ENCODE data around the gene TWIST2. TPM values are rescaled to one million over a fixed set of nuclear protein-coding genes. Genes with fewer than 3 reads are reported as not detected.

The TWIST2 gene
- total RNA-seq, 1 donor from 2014 or later, result 0.46 TPM

GRCh38 chr2:238921259-238921658, 73.4 kb downstream of the TWIST2 start:
- TF ChIP-seq, protein P1, sequence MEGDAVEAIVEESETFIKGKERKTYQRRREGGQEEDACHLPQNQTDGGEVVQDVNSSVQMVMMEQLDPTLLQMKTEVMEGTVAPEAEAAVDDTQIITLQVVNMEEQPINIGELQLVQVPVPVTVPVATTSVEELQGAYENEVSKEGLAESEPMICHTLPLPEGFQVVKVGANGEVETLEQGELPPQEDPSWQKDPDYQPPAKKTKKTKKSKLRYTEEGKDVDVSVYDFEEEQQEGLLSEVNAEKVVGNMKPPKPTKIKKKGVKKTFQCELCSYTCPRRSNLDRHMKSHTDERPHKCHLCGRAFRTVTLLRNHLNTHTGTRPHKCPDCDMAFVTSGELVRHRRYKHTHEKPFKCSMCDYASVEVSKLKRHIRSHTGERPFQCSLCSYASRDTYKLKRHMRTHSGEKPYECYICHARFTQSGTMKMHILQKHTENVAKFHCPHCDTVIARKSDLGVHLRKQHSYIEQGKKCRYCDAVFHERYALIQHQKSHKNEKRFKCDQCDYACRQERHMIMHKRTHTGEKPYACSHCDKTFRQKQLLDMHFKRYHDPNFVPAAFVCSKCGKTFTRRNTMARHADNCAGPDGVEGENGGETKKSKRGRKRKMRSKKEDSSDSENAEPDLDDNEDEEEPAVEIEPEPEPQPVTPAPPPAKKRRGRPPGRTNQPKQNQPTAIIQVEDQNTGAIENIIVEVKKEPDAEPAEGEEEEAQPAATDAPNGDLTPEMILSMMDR (conservative IDR thresholded peaks at IDR 0.05; ENCODE audit: low read depth, low read length), result no peak
- no peak for DNase-seq (ENCODE audit: low read depth)
- H3K4me3 ChIP-seq (ENCODE audit: low read depth, low read length), result no peak overlapping the region

DNA sequence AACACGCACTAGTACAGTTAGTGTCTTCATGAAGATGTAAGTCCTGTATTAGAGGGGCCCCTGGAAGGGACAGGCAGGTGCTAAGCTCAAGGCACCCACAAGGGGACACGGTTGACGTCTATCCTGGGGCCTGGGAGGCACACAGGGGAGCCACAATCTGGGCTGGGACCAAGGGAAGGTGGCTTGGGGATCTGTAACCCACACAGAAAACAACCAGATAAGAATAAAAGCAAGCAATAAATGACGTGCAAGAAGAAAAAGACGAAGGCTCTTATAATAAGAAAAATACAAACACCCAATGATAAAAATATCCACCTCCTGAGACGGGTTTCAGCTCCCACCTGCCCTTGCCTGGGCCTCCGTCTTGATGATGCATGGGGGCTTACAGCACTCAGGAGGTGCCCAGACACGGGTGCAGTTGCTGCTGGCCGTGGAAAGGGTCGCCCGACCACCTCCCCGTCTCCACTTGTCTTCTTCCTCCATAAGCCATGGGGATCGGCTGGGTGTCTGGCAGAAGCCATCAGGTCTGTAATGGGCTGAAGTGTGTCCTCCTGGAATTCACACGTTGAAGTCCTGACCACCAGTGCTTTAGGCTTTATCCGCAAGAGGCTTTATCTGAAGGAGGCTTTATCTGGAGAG, 73.9 kb downstream of the TWIST2 start:
- no peak overlapping the region for H3K4me3 ChIP-seq (ENCODE audit: low read depth, low read length)
- DNase-seq (ENCODE audit: low read depth), result no peak
- TF ChIP-seq, protein P1 (conservative IDR thresholded peaks at IDR 0.05; ENCODE audit: low read depth, low read length), result no peak

- DNase-seq (ENCODE audit: low read depth), result no peak
- TF ChIP-seq, protein P1 (conservative IDR thresholded peaks at IDR 0.05; ENCODE audit: low read depth, low read length), result no peak
- no peak overlapping the region for H3K4me3 ChIP-seq (ENCODE audit: low read depth, low read length)
Observed at GRCh38 chr2:238922435-238922834, 74.5 kb downstream of the TWIST2 start.

- TF ChIP-seq, protein P1 (conservative IDR thresholded peaks at IDR 0.05; ENCODE audit: low read depth, low read length), result no peak
- DNase-seq (ENCODE audit: low read depth), result no peak
Observed at GRCh38 chr2:238924032-238924431, 76.1 kb downstream of the TWIST2 start.

GRCh38 chr2:238924796-238925195, 76.9 kb downstream of the TWIST2 start:
- TF ChIP-seq, protein P1 (conservative IDR thresholded peaks at IDR 0.05; ENCODE audit: low read depth, low read length), result no peak
- H3K4me3 ChIP-seq (ENCODE audit: low read depth, low read length), result no peak overlapping the region
- no peak for DNase-seq (ENCODE audit: low read depth)

More at GRCh38 chr2:238924032-238924431, 76.1 kb downstream of the TWIST2 start:
- no peak overlapping the region for H3K4me3 ChIP-seq (ENCODE audit: low read depth, low read length)

DNA sequence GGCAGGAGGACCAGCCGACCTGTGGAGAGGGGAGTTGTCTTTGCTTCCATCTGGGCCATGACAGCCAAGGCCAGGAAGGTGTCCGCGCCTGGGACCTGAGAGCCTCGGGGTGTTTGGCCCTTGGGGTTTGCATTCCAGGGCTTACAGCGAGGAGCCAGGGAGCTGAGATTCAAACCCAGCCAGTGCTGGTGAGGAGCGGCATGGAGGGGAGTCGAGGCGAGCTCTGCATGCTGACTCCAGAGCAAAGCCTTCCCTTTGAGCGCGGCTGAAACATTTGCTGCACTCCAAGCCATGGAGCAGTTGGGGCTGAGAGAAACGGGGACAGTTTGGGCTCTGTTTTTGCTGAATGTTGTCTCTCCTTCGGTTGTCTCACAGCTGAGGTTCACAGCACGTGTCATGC, 77.4 kb downstream of the TWIST2 start:
- DNase-seq (ENCODE audit: low read depth), result no peak
- TF ChIP-seq, protein P1 (conservative IDR thresholded peaks at IDR 0.05; ENCODE audit: low read depth, low read length), result no peak
- H3K4me3 ChIP-seq (ENCODE audit: low read depth, low read length), result no peak overlapping the region

Measured in epithelial cell of proximal tubule (primary cell).